Smooth muscle cell (in vitro differentiated cells): ENCODE data around the gene CRYGN. TPM values are rescaled to one million over a fixed set of nuclear protein-coding genes. Genes with fewer than 3 reads are reported as not detected.

Experiments used
- DNase-seq: peaks from one replicate; lab custom pipeline; 2025; ENCODE audit not compliant: unreplicated experiment; lab: John Stamatoyannopoulos, UW
- H2AFZ ChIP-seq: fragments of 200-600 bp; sonication (generic); 2 replicates; pipeline ENCODE4 v1.6.0; 2016; ENCODE audit warnings: antibody characterized with exemption, low read depth, mild to moderate bottlenecking
- H3F3A ChIP-seq: fragments of 200-600 bp; sonication (generic); 2 replicates; pipeline ENCODE4 v1.6.0; 2017; ENCODE audit warnings: antibody characterized with exemption, low read depth
- H3K27ac ChIP-seq: fragments of 200-600 bp; sonication (generic); 2 replicates; pipeline ENCODE4 v1.5.1; 2016; ENCODE audit warnings: low read depth, mild to moderate bottlenecking
- H3K27me3 ChIP-seq: fragments of 200-600 bp; sonication (generic); 2 replicates; pipeline ENCODE4 v1.6.1; 2016; ENCODE audit warnings: low read depth, mild to moderate bottlenecking
- H3K36me3 ChIP-seq: fragments of 200-600 bp; sonication (generic); 2 replicates; pipeline ENCODE4 v1.5.1; 2016; ENCODE audit warnings: low read depth
- H3K4me1 ChIP-seq: fragments of 200-600 bp; sonication (generic); 2 replicates; pipeline ENCODE4 v1.5.1; 2016; ENCODE audit warnings: low read depth
- H3K4me2 ChIP-seq: fragments of 200-600 bp; sonication (generic); 2 replicates; pipeline ENCODE4 v1.6.0; 2016; ENCODE audit warnings: mild to moderate bottlenecking
- H3K4me3 ChIP-seq: fragments of 200-600 bp; sonication (generic); 2 replicates; pipeline ENCODE4 v1.5.1; 2016; ENCODE audit warnings: mild to moderate bottlenecking
- H3K79me2 ChIP-seq: fragments of 200-600 bp; sonication (generic); 2 replicates; pipeline ENCODE4 v1.6.0; 2016; ENCODE audit warnings: low read depth, mild to moderate bottlenecking
- H3K9ac ChIP-seq: fragments of 200-600 bp; sonication (generic); 2 replicates; pipeline ENCODE4 v1.6.0; 2016; ENCODE audit warnings: low read depth
- H3K9me3 ChIP-seq: fragments of 200-600 bp; sonication (generic); replicated peaks from 2 replicates; pipeline ENCODE4 v1.5.1; 2016; ENCODE audit warnings: low read depth
- H4K20me1 ChIP-seq: fragments of 200-600 bp; sonication (generic); 2 replicates; pipeline ENCODE4 v1.6.0; 2016; ENCODE audit warnings: low read depth
- WGBS: methylation state at CpG from one replicate; pipeline ENCODE4 v1.1.7; 2016; ENCODE audit warnings: low lambda C conversion rate; 5-methylcytosine and 5-hydroxymethylcytosine counted together
- polyA plus RNA-seq: library from polyadenylated mRNA; unstranded; fragments of >200 nt; fragmentation: Nextera tagmentation; extraction: Ambion mirVana; gene quantifications from 2 replicates; pipeline ENCODE4 v1.2.1, GENCODE V29; 2016
- total RNA-seq: library from RNA; depleted of rRNA; stranded (reverse); fragments of >200 nt; gene quantifications from 2 replicates; pipeline ENCODE4 v1.2.3, GENCODE V29; 2014
- TF ChIP-seq, protein P1 (sequence below): fragments of 200-600 bp; sonication (generic); IDR thresholded peaks from 2 replicates; pipeline ENCODE4 v1.5.1; 2017; ENCODE audit warnings: borderline replicate concordance, mild to moderate bottlenecking, antibody characterized with exemption; ENCODE audit not compliant: insufficient read depth, poor library complexity, severe bottlenecking

The CRYGN gene
- total and polyA plus RNA-seq, 2 experiments from 2014 or later = 0.13 TPM; not detected in 1

DNA sequence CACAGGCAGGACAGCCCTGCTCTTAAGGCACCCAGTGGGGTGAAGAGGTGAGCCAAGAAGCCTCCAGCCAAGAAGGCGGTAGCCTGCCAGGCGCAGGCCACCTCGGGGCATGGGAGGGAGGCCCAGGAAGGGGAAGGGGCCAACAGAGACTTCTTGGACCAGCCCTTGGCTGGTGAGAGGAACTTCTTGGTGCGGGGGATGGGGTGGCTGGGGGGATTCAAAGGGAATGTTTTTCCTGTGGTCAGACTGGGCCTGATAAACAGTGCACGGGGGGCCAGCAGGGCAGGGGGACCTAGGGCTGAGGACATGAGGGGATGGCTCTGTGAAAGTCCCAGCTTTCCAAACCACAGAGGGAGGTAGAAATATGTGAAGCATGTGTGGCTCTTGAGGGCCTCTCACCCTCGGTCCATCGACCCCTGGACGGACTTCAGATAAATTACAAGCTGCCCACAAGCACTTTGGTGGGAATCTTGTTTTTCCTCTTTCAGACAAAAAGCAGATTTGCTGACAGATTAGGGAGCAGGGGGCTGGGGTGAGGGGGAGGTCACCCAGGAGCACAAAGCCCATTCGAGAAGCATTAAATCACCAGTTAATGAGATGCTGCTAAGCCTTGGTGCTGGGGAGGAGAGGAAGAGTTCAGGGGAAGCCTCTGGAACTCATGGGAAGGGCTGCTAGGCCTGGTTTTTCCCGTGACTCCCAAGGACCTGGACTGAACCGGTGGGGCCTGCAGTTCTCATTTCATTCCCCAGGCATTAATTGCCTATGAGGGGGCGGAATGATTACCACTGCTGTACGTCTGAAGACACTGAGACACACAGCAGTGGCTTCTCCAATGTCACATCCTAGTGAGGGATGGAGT lies 11.3 kb downstream of the CRYGN start:
- DNase-seq = no peak
- Histone ChIP-seq H3K36me3 (no peaks in the 10 kb centered on the region), H3K4me2 (peak overlapping the region; percentile 64), H3K79me2 (no peaks in the 10 kb centered on the region), H3F3A (peaks cover 32% of the 10 kb centered on the region), H3K9ac (peak overlapping the region; percentile 3), H3K9me3 (no peaks in the 10 kb centered on the region), H3K27me3 (no peaks in the 10 kb centered on the region), H4K20me1 (no peaks in the 10 kb centered on the region), H3K4me1 (peaks cover 39% of the 10 kb centered on the region), H3K27ac (peak overlapping the region; percentile 67), H3K4me3 (no peak overlapping the region), H2AFZ (no peak overlapping the region)
- TF ChIP-seq, protein P1, sequence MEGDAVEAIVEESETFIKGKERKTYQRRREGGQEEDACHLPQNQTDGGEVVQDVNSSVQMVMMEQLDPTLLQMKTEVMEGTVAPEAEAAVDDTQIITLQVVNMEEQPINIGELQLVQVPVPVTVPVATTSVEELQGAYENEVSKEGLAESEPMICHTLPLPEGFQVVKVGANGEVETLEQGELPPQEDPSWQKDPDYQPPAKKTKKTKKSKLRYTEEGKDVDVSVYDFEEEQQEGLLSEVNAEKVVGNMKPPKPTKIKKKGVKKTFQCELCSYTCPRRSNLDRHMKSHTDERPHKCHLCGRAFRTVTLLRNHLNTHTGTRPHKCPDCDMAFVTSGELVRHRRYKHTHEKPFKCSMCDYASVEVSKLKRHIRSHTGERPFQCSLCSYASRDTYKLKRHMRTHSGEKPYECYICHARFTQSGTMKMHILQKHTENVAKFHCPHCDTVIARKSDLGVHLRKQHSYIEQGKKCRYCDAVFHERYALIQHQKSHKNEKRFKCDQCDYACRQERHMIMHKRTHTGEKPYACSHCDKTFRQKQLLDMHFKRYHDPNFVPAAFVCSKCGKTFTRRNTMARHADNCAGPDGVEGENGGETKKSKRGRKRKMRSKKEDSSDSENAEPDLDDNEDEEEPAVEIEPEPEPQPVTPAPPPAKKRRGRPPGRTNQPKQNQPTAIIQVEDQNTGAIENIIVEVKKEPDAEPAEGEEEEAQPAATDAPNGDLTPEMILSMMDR = no peak
- WGBS = 9% methylated on average over 12 of the region's 13 CpGs

DNA sequence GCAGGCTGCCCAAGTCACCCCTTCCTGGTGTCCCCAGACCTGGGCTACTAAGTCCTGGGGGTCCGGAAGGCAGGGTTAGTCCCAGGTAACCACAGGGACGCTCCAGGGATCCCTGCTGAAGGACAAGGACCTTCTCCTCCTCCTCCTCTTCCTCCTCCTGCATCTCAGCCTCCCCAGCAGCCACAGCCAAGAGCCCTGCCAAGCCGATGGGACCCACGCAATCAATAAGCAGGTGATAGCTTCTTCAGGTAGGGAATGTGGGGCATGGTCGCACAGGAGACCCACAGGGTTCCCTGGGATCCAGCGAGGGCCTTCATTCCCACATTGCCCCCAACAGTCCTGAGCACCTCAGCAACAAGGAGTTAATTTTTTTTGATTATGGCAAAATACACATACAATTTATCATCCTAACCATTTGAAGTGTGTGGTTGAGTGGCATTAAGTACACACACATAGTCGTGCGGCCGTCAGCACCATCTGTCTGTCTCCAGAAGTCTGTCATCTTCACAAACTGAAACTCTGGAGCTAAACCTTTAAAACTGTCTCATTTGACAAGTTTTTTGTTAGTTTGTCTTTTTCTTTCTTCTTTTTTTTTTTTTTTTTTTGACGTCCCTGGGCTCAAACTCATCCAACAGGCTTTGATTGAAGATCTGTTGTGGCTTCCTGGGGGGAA lies 12.1 kb downstream of the CRYGN start:
- no peak overlapping the region for H3K9ac ChIP-seq
- no peaks in the 10 kb centered on the region for H3K9me3 ChIP-seq
- H3F3A ChIP-seq = peaks cover 32% of the 10 kb centered on the region
- no peaks in the 10 kb centered on the region for H4K20me1 ChIP-seq
- TF ChIP-seq, protein P1 = no peak
- peak overlapping the region; percentile 67 for H3K27ac ChIP-seq
- H3K27me3 ChIP-seq = no peaks in the 10 kb centered on the region
- no peaks in the 10 kb centered on the region for H3K79me2 ChIP-seq
- DNase-seq = no peak
- 65% methylated on average over 10 of the region's 10 CpGs for WGBS
- no peak overlapping the region for H2AFZ ChIP-seq
- H3K4me2 ChIP-seq = peak overlapping the region; percentile 64
- H3K4me1 ChIP-seq = peaks cover 39% of the 10 kb centered on the region
- no peaks in the 10 kb centered on the region for H3K36me3 ChIP-seq
- no peak overlapping the region for H3K4me3 ChIP-seq

DNA sequence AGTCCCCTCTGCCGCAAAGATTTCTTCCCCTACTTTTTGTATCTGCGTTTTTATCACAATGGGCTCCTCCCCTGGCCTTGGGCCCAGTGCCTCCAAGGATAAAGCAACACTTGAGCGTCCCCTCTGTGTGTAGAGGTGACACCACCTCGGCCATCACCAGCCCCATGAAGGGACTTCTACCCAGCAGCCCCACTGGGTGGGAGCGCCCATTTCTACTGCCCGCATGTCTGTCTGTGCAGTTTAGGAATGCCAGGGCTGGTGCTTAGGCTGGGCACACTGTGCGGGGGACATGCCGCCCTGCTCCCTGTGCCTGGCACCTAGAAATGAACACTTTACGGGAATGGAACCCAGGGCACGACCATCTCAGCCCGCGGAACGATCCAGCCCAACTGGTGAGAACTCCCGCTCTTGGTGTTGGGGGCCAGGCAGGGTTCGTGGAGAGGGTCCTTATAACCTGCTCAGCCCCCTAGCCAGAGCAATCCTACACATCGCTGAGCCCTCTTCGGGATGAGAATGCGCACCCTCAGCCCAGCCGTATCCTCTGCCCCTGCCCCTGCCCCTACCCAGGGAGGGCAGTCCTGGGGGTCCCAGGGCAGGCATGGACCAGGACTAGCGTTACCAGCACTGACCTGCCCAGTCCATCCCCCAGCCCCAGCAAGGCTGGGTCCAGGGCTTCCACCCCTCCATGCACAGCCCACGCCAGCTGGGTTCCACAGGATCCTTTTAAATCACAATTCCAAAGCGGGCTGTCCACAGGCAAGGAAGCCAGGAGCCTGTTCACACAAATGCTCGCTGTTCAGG lies 12.8 kb downstream of the CRYGN start:
- Histone ChIP-seq H3K36me3 (no peaks in the 10 kb centered on the region), H3K4me1 (peaks cover 39% of the 10 kb centered on the region), H3K9me3 (no peaks in the 10 kb centered on the region), H3K79me2 (no peaks in the 10 kb centered on the region), H3F3A (peaks cover 32% of the 10 kb centered on the region), H3K4me2 (peak overlapping the region; percentile 56), H3K9ac (no peak overlapping the region), H4K20me1 (no peaks in the 10 kb centered on the region), H3K27ac (peak overlapping the region; percentile 93), H2AFZ (no peak overlapping the region), H3K27me3 (no peaks in the 10 kb centered on the region), H3K4me3 (no peak overlapping the region)
- no peak for DNase-seq
- 88% methylated on average over 23 of the region's 23 CpGs for WGBS
- TF ChIP-seq, protein P1 = no peak
